OCI-LY7 (cell line): Measurements from ENCODE around the gene STEEP1.
"Not testable (repeated sequence)": the region's sequence is repeated elsewhere in the genome, so short reads cannot be mapped to it uniquely, and the experiment has no call there.

Experiments used
- EZH2phosphoT487 ChIP-seq: fragments of 200-600 bp; sonication (generic); IDR thresholded peaks from 2 replicates; pipeline ENCODE4 v1.6.1; 2018; ENCODE audit warnings: low read depth, borderline replicate concordance, mild to moderate bottlenecking, mixed run types, antibody characterized with exemption, low read length, moderate library complexity, mixed read lengths
- TF ChIP-seq, protein P1 (sequence below): fragments of 200-600 bp; sonication (generic); conservative IDR thresholded peaks from 2 replicates; pipeline ENCODE4 v1.5.1; 2014; ENCODE audit warnings: mild to moderate bottlenecking, antibody characterized with exemption, low read length, moderate library complexity, mixed read lengths

- TF ChIP-seq, protein P1, sequence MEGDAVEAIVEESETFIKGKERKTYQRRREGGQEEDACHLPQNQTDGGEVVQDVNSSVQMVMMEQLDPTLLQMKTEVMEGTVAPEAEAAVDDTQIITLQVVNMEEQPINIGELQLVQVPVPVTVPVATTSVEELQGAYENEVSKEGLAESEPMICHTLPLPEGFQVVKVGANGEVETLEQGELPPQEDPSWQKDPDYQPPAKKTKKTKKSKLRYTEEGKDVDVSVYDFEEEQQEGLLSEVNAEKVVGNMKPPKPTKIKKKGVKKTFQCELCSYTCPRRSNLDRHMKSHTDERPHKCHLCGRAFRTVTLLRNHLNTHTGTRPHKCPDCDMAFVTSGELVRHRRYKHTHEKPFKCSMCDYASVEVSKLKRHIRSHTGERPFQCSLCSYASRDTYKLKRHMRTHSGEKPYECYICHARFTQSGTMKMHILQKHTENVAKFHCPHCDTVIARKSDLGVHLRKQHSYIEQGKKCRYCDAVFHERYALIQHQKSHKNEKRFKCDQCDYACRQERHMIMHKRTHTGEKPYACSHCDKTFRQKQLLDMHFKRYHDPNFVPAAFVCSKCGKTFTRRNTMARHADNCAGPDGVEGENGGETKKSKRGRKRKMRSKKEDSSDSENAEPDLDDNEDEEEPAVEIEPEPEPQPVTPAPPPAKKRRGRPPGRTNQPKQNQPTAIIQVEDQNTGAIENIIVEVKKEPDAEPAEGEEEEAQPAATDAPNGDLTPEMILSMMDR = not testable (repeated sequence)
- TF ChIP-seq EZH2phosphoT487 = not testable (repeated sequence)
Observed at GRCh38 chrX:119505145-119505544, 60.1 kb downstream of the STEEP1 start.
